PC-3 (cell line): ENCODE results near the gene TEX13C. TPM values are rescaled to one million over a fixed set of nuclear protein-coding genes. Genes with fewer than 3 reads are reported as not detected.

Experiments
- ATAC-seq: fragments of 200-7000 bp; cut with Tn5 transposase; 2 replicates; pipeline ENCODE4 v1.9.1; 2020; ENCODE audit warnings: mild to moderate bottlenecking, moderate library complexity
- BruUV-seq: library from RNA; stranded (reverse); fragments of 400-500 nt; replicated peaks from 2 replicates; lab custom pipeline; 2021; lab: Mats Ljungman, UMichigan
- CTCF ChIA-PET: fragments of 300-600 bp; sonication (Branson Sonifier 250); formaldehyde crosslinking; loops from one replicate; lab custom pipeline; 2022; ENCODE audit warnings: antibody characterized with exemption; lab: Charles Lee
- POLR2A ChIA-PET: fragments of 300-600 bp; sonication (Branson Sonifier 250); formaldehyde crosslinking; loops from one replicate; lab custom pipeline; 2022; ENCODE audit warnings: antibody characterized with exemption; ENCODE audit not compliant: unreplicated experiment; lab: Charles Lee
- DNase-seq: peaks from one replicate; pipeline ENCODE4 v3.0.0-alpha.2; 2015
- H2AFZ ChIP-seq: fragments of 300-600 bp; sonication (generic); 2 replicates; pipeline ENCODE4 v1.6.0; 2016; ENCODE audit warnings: antibody characterized with exemption, low read length
- H3F3A ChIP-seq: fragments of 300-600 bp; sonication (generic); one replicate; pipeline ENCODE4 v1.6.0; 2017; ENCODE audit warnings: antibody characterized with exemption, low read length, control low read depth, mild to moderate bottlenecking; ENCODE audit not compliant: unreplicated experiment
- H3K27ac ChIP-seq: fragments of 300-600 bp; sonication (generic); 2 replicates; pipeline ENCODE4 v1.5.1; 2016; ENCODE audit warnings: mild to moderate bottlenecking, low read length
- H3K27me3 ChIP-seq: fragments of 300-600 bp; sonication (generic); 2 replicates; pipeline ENCODE4 v1.6.1; 2016; ENCODE audit warnings: low read length, mixed read lengths
- H3K36me3 ChIP-seq: fragments of 300-600 bp; sonication (generic); 2 replicates; pipeline ENCODE4 v1.6.1; 2016; ENCODE audit warnings: low read depth, mixed run types, low read length, mixed read lengths
- H3K4me1 ChIP-seq: fragments of 300-600 bp; sonication (generic); 2 replicates; pipeline ENCODE4 v1.5.1; 2016; ENCODE audit warnings: low read length; ENCODE audit not compliant: insufficient read depth
- H3K4me2 ChIP-seq: fragments of 300-600 bp; sonication (generic); 2 replicates; pipeline ENCODE4 v1.6.0; 2016; ENCODE audit warnings: low read length
- H3K4me3 ChIP-seq: fragments of 300-600 bp; sonication (generic); 2 replicates; pipeline ENCODE4 v1.5.1; 2016; ENCODE audit warnings: mild to moderate bottlenecking, low read length, mixed read lengths
- H3K79me2 ChIP-seq: fragments of 300-600 bp; sonication (generic); 2 replicates; pipeline ENCODE4 v1.6.1; 2017; ENCODE audit warnings: low read length, mixed read lengths
- H3K9ac ChIP-seq: fragments of 300-600 bp; sonication (generic); 2 replicates; pipeline ENCODE4 v1.6.0; 2016; ENCODE audit warnings: mild to moderate bottlenecking, low read length
- H3K9me2 ChIP-seq: fragments of 300-600 bp; sonication (generic); replicated peaks from 2 replicates; pipeline ENCODE4 v1.6.1; 2016; ENCODE audit warnings: mixed run types, low read length, mixed read lengths
- H3K9me3 ChIP-seq: fragments of 300-600 bp; sonication (generic); 2 replicates; pipeline ENCODE4 v1.6.1; 2016; ENCODE audit warnings: low read length, mixed read lengths
- H4K20me1 ChIP-seq: fragments of 300-600 bp; sonication (generic); 2 replicates; pipeline ENCODE4 v1.6.1; 2016; ENCODE audit warnings: low read length, mixed read lengths
- EZH2 ChIP-seq: fragments of 300-600 bp; sonication (generic); IDR thresholded peaks from one replicate; pipeline ENCODE4 v1.6.1; 2017; ENCODE audit warnings: antibody characterized with exemption, mild to moderate bottlenecking, low read length; ENCODE audit not compliant: unreplicated experiment
- EZH2phosphoT487 ChIP-seq: fragments of 300-600 bp; sonication (generic); IDR thresholded peaks from 2 replicates; pipeline ENCODE4 v1.6.1; 2018; ENCODE audit warnings: mild to moderate bottlenecking, antibody characterized with exemption, low read length, borderline replicate concordance
- intact Hi-C: fragments of 100-400 bp; cut with micrococcal nuclease; formaldehyde crosslinking; loops from 2 replicates; pipeline ENCODE4 v1.9.0; 2023
- total RNA-seq: library from RNA; depleted of rRNA; stranded (reverse); fragments of >200 nt; gene quantifications from 2 replicates; pipeline ENCODE4 v1.2.3, GENCODE V29; 2014
- TF ChIP-seq, protein P1 (sequence below): fragments of 300-600 bp; sonication (generic); conservative IDR thresholded peaks from 2 replicates; pipeline ENCODE4 v1.5.1; 2017; ENCODE audit warnings: antibody characterized with exemption, low read depth, mild to moderate bottlenecking, low read length

Gene TEX13C
- total RNA-seq, 1 experiment from 2014 or later, result not detected

- H3K27me3 ChIP-seq, result no peaks in the 10 kb centered on the region
- ChIA-PET POLR2A (no interaction called here), CTCF (no interaction called here)
- no peak for ATAC-seq
- no peaks in the 10 kb centered on the region for H4K20me1 ChIP-seq
- H3K9me2 ChIP-seq, result no peaks in the 10 kb centered on the region
- TF ChIP-seq, protein P1, sequence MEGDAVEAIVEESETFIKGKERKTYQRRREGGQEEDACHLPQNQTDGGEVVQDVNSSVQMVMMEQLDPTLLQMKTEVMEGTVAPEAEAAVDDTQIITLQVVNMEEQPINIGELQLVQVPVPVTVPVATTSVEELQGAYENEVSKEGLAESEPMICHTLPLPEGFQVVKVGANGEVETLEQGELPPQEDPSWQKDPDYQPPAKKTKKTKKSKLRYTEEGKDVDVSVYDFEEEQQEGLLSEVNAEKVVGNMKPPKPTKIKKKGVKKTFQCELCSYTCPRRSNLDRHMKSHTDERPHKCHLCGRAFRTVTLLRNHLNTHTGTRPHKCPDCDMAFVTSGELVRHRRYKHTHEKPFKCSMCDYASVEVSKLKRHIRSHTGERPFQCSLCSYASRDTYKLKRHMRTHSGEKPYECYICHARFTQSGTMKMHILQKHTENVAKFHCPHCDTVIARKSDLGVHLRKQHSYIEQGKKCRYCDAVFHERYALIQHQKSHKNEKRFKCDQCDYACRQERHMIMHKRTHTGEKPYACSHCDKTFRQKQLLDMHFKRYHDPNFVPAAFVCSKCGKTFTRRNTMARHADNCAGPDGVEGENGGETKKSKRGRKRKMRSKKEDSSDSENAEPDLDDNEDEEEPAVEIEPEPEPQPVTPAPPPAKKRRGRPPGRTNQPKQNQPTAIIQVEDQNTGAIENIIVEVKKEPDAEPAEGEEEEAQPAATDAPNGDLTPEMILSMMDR, result no peak
- TF ChIP-seq EZH2 (no peak), EZH2phosphoT487 (no peak)
- H3K4me1 ChIP-seq, result peaks cover 9% of the 10 kb centered on the region; the same call in 1 of the 2 replicates
- H3K4me2 ChIP-seq, result no peak overlapping the region
- H3K9ac ChIP-seq, result no peak overlapping the region
- intact Hi-C loops, result no loop called here
- no peak for DNase-seq
- H3K36me3 ChIP-seq, result no peaks in the 10 kb centered on the region
- BruUV-seq, result no TSS peak
- H3K27ac ChIP-seq, result no peak overlapping the region
- H3K79me2 ChIP-seq, result no peaks in the 10 kb centered on the region
- H3K4me3 ChIP-seq, result no peak overlapping the region
- no peak overlapping the region for H2AFZ ChIP-seq
- no peaks in the 10 kb centered on the region for H3K9me3 ChIP-seq
- no peaks in the 10 kb centered on the region for H3F3A ChIP-seq
Observed at GRCh38 chrX:125326599-125326998, 6.9 kb downstream of the TEX13C start.

- Histone ChIP-seq H2AFZ (no peak overlapping the region), H3K9me2 (no peaks in the 10 kb centered on the region), H3K27me3 (no peaks in the 10 kb centered on the region), H3K9me3 (no peaks in the 10 kb centered on the region), H3K79me2 (no peaks in the 10 kb centered on the region), H3K27ac (no peak overlapping the region), H3K4me3 (no peak overlapping the region), H3K4me2 (no peak overlapping the region), H3K9ac (no peak overlapping the region), H4K20me1 (no peaks in the 10 kb centered on the region), H3F3A (no peaks in the 10 kb centered on the region), H3K4me1 (peaks cover 11% of the 10 kb centered on the region; the same call in 1 of the 2 replicates), H3K36me3 (no peaks in the 10 kb centered on the region)
- POLR2A ChIA-PET, result no interaction called here
- intact Hi-C loops, result no loop called here
- no TSS peak for BruUV-seq
- CTCF ChIA-PET, result no interaction called here
- DNase-seq (no peak), ATAC-seq (no peak)
- TF ChIP-seq EZH2, result no peak
- TF ChIP-seq EZH2phosphoT487, result no peak
- TF ChIP-seq, protein P1, result no peak
Observed at GRCh38 chrX:125327891-125328290, 8.2 kb downstream of the TEX13C start.

DNA sequence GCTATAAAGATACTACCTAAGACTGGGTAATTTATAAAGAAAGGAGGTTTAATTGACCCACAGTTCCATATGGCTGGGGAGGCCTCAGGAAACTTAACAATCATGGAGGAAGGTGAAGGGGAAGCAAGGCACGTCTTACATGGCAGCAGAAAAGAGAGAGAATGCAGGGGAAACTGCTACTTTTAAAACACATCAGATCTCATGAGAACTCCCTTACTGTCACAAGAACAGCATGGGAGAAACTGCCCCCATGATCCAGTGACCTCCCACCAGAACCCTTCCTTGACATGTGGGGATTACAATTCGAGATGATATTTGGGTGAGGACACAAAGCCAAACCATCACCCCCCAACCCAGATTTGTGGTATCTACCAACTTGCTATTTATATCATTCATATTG, 13.9 kb downstream of the TEX13C start:
- Histone ChIP-seq H3K27me3 (no peaks in the 10 kb centered on the region), H3K9ac (no peak overlapping the region), H3K4me2 (no peak overlapping the region), H3K27ac (no peak overlapping the region), H3K4me3 (no peak overlapping the region), H3K79me2 (no peaks in the 10 kb centered on the region), H3K9me3 (no peaks in the 10 kb centered on the region), H3K36me3 (no peaks in the 10 kb centered on the region), H3F3A (no peaks in the 10 kb centered on the region), H3K9me2 (no peaks in the 10 kb centered on the region), H2AFZ (no peak overlapping the region), H3K4me1 (peaks cover 11% of the 10 kb centered on the region; the same call in 1 of the 2 replicates), H4K20me1 (no peaks in the 10 kb centered on the region)
- CTCF ChIA-PET, result no interaction called here
- POLR2A ChIA-PET, result no interaction called here
- ATAC-seq (no peak), DNase-seq (no peak)
- TF ChIP-seq, protein P1, result no peak
- TF ChIP-seq EZH2phosphoT487 (no peak), EZH2 (no peak)
- intact Hi-C loops, result no loop called here
- BruUV-seq, result no TSS peak
